Transverse colon (tissue), 4 donors: ENCODE data around the gene TMTC3. TPM values are rescaled to one million over a fixed set of nuclear protein-coding genes. Genes with fewer than 3 reads are reported as not detected.

Experiments used
- DNase-seq: peaks from one replicate; pipeline ENCODE4 v3.0.0-alpha.2; 2019
- H3K27ac ChIP-seq, 4 donors: fragments of 200-600 bp; sonication (generic); 2 replicates each; pipeline ENCODE4 v1.5.1; 2016 to 2018; ENCODE audit warnings: inconsistent platforms in 4 of 4
- H3K27me3 ChIP-seq: fragments of 200-600 bp; sonication (generic); 2 replicates; pipeline ENCODE4 v1.5.1; 2017; ENCODE audit warnings: inconsistent platforms
- H3K36me3 ChIP-seq, 4 donors: fragments of 200-600 bp; sonication (generic); 2 replicates each; pipeline ENCODE4 v1.5.1; 2017 to 2019; ENCODE audit warnings: inconsistent platforms in 4 of 4
- H3K4me1 ChIP-seq, 4 donors: fragments of 200-600 bp; sonication (generic); 2 replicates each; pipeline ENCODE4 v1.5.1; 2017 to 2020; ENCODE audit warnings: inconsistent platforms in 4 of 4
- H3K4me3 ChIP-seq, 4 donors: fragments of 200-600 bp; sonication (generic); 1 replicate in 1 of 4; 2 replicates in 3 of 4; pipeline versions ENCODE4 v1.5.1 to v1.6.1; 2017 to 2019; ENCODE audit warnings: inconsistent platforms in 4 of 4
- H3K9me3 ChIP-seq, 2 donors: fragments of 200-600 bp; sonication (generic); 2 replicates each; pipeline ENCODE4 v1.5.1; 2017 to 2019; ENCODE audit warnings: inconsistent platforms in 2 of 2
- CTCF ChIP-seq, 5 experiments: fragments of 200-600 bp in 3 of 5; fragments of 450-650 bp in 2 of 5; sonication (generic) in 3 of 5; IDR thresholded peaks; 1 replicate in 2 of 5; 2 replicates in 3 of 5; pipeline ENCODE4 v1.5.1; 2016 to 2017; ENCODE audit warnings: antibody characterized with exemption in 5 of 5, inconsistent platforms in 3 of 5, mild to moderate bottlenecking in 2 of 5, moderate library complexity in 1 of 5
- EP300 ChIP-seq: sonication (generic); formaldehyde crosslinking; IDR thresholded peaks from one replicate; pipeline ENCODE4 v1.6.1; 2017; ENCODE audit warnings: antibody characterized with exemption, low read depth
- POLR2A ChIP-seq: fragments of 450-650 bp; IDR thresholded peaks from one replicate; pipeline ENCODE4 v1.6.1; 2016; ENCODE audit warnings: antibody characterized with exemption, mild to moderate bottlenecking, moderate library complexity
- POLR2AphosphoS5 ChIP-seq, 3 donors: sonication (generic); formaldehyde crosslinking; IDR thresholded peaks; one replicate each; pipeline ENCODE4 v1.6.1; 2016; ENCODE audit warnings: antibody characterized with exemption in 3 of 3
- WGBS, 2 donors: methylation state at CpG; one replicate each; pipeline ENCODE4 v1.1.5; 2018; ENCODE audit warnings: low coverage in 1 of 2; 5-methylcytosine and 5-hydroxymethylcytosine counted together
- in situ Hi-C, 4 donors: fragments of 200-750 bp; cut with MboI; loops; one replicate each; pipeline versions ENCODE4 v1.15.0 to v1.15.1; 2017; ENCODE audit warnings: low sequenced_read_pairs in 3 of 4, low pct_ligation_motif_present in 1 of 4, low pct_unique_long_range_greater_than_20kb in 1 of 4
- intact Hi-C: fragments of 100-400 bp; cut with DNase I; formaldehyde crosslinking; loops from one replicate; pipeline ENCODE4 v1.15.1; 2023; ENCODE audit warnings: low total_unique reads
- total RNA-seq, 4 donors: library from RNA; depleted of rRNA; stranded (reverse); fragments of >200 nt; gene quantifications; one replicate each; pipeline ENCODE4 v1.1.0, GENCODE V29; 2016

Gene TMTC3
- total RNA-seq, 4 donors from 2014 or later: 2.2 to 15.9 (median 10.0) TPM

GRCh38 chr12:88219861-88220260, 77.8 kb downstream of the TMTC3 start:
- no peak for DNase-seq
- intact Hi-C loops (no loop called here), in situ Hi-C loops (no loop called here)
- Histone ChIP-seq H3K4me1 (no peaks in the 10 kb centered on the region), H3K9me3 (peaks cover 5 to 13% of the 10 kb centered on the region in 2 donors), H3K36me3 (no peaks in the 10 kb centered on the region), H3K4me3 (no peak overlapping the region), H3K27me3 (no peaks in the 10 kb centered on the region), H3K27ac (no peak overlapping the region)
- TF ChIP-seq EP300 (no peak), POLR2AphosphoS5 (IDR thresholded peaks at IDR 0.05) (no peak), POLR2A (no peak), CTCF (IDR thresholded peaks at IDR 0.05) (no peak)

GRCh38 chr12:88223519-88223918, 81.4 kb downstream of the TMTC3 start:
- TF ChIP-seq POLR2AphosphoS5 (IDR thresholded peaks at IDR 0.05) (no peak), CTCF (IDR thresholded peaks at IDR 0.05) (no peak), POLR2A (no peak), EP300 (no peak)
- no peak overlapping the region for H3K4me3 ChIP-seq
- in situ Hi-C loops: no loop called here
- DNase-seq: no peak
- intact Hi-C loops: no loop called here
- H3K27ac ChIP-seq: no peak overlapping the region
- H3K4me1 ChIP-seq: no peaks in the 10 kb centered on the region
- peaks cover 5 to 13% of the 10 kb centered on the region in 2 donors for H3K9me3 ChIP-seq
- H3K36me3 ChIP-seq: no peaks in the 10 kb centered on the region
- H3K27me3 ChIP-seq: no peaks in the 10 kb centered on the region

GRCh38 chr12:88225776-88226175, 83.7 kb downstream of the TMTC3 start:
- in situ Hi-C loops (no loop called here), intact Hi-C loops (no loop called here)
- TF ChIP-seq CTCF (IDR thresholded peaks at IDR 0.05) (no peak), POLR2AphosphoS5 (IDR thresholded peaks at IDR 0.05) (no peak), POLR2A (no peak), EP300 (no peak)
- H3K4me3 ChIP-seq: no peak overlapping the region
- H3K9me3 ChIP-seq: peaks cover 0 to 5% of the 10 kb centered on the region in 2 donors
- H3K27me3 ChIP-seq: no peaks in the 10 kb centered on the region
- no peaks in the 10 kb centered on the region for H3K36me3 ChIP-seq
- H3K4me1 ChIP-seq: no peaks in the 10 kb centered on the region
- no peak overlapping the region for H3K27ac ChIP-seq
- DNase-seq: no peak

- no peaks in the 10 kb centered on the region for H3K36me3 ChIP-seq
- DNase-seq: no peak
- no peaks in the 10 kb centered on the region for H3K4me1 ChIP-seq
- H3K4me3 ChIP-seq: no peak overlapping the region
- in situ Hi-C loops (no loop called here), intact Hi-C loops (no loop called here)
- no peaks in the 10 kb centered on the region for H3K9me3 ChIP-seq
- H3K27ac ChIP-seq: no peak overlapping the region
- WGBS, 2 donors: 71 to 77% methylated on average over 3 to 7 of the region's 7 CpGs
- H3K27me3 ChIP-seq: no peaks in the 10 kb centered on the region
- TF ChIP-seq POLR2A (no peak), EP300 (no peak), CTCF (IDR thresholded peaks at IDR 0.05) (no peak), POLR2AphosphoS5 (IDR thresholded peaks at IDR 0.05) (no peak)
These were observed 85.2 kb downstream of the TMTC3 start for GRCh38 chr12:88227263-88227662.
